HG02884 (cell line): Measurements from ENCODE around the gene BASP1.
A peak's percentile ranks its signal among the peaks of the same experiment; 100 is the strongest.
"Not testable (repeated sequence)": the region's sequence is repeated elsewhere in the genome, so short reads cannot be mapped to it uniquely, and the experiment has no call there.

ENCODE experiments used
- ATAC-seq: cut with Tn5 transposase; IDR thresholded peaks from one replicate; pipeline ENCODE4 v1.9.1; 2021; ENCODE audit warnings: mild to moderate bottlenecking, moderate library complexity; ENCODE audit not compliant: unreplicated experiment

The BASP1 gene

DNA sequence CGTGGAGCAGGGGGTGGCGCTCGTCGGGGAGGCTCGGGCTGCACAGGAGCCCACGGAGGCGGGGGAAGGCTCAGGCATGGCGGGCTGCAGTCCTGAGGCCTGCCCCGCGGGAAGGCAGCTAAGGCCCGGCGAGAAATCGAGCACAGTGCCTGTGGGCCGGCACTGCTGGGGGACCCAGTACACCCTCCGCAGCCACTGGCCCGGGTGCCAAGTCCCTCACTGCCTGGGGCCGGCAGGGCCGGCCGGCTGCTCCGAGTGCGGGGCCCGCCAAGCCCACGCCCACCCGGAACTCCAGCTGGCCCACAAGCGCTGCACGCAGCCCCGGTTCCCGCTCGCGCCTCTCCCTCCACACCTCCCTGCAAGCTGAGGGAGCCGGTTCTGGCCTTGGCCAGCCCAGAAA is 94.4 kb downstream of the BASP1 start:
- ATAC-seq: not testable (repeated sequence)

DNA sequence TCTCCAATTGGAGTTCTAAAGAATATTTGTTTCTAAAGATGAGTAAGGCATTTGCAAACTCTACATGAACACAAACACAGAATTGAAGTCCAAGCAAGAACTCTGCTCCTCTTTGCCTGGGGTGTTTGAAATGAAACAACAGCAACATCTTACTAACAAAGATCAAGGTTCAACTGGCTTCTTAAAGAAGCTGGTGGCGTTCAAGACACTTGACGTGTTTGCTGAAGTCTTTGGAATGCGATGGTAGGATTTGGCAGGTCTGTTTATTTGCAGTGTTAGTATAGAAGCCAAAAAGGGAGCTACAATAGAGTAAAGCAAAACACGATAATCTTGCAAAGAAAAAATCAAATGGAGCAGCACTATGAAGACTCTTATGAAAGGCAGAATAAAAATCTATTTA is 94.9 kb downstream of the BASP1 start:
- ATAC-seq: no peak

DNA sequence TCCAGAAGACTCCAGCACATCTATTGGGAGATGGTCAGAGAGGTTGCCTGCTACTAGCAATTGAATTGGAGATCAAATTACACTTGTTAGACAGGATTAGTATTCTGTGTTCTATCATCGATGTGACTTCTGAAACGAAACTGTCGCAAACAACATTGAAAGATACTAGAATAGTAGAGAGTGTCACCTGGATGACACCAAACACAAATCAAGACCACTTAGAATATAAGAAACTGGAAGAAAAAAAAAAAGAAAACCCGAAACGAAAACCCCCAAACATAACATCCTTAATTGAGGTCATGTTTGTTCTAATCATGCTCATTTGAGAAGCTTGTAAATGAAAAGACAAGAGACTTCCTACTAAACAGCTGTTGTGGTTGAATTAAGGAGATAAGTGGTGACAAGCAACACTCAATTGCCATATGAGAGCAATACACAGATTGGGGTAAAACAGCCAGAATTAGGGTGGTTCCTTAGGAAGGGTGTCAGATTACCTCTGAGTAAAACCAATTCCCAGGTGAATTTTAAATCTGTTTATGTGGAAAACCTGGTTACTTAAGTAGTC is 97.6 kb downstream of the BASP1 start:
- no peak for ATAC-seq

DNA sequence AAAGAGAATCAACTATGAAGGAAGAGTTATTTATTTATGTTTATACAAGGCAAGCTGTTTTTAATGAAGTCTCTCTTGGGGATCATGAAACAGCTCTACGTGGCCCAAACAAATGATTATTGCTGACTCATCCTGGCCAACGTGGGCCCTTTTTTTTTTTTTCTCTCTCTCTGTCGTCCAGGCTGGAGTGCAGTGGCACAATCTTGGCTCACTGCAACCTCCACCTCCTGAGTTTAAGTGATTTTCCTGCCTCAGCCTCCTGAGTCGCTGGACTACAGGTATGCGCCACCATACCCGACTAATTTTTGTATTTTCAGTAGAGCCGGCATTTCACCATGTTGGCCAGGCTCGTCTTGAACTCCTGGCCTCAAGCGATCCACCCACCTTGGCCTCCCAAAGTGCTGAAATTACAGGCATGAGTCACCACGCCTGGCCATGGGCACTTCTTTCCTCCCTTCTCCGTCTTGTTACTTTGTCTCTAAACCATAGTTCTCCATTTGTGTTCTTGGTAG is 98.3 kb downstream of the BASP1 start:
- no peak for ATAC-seq

DNA sequence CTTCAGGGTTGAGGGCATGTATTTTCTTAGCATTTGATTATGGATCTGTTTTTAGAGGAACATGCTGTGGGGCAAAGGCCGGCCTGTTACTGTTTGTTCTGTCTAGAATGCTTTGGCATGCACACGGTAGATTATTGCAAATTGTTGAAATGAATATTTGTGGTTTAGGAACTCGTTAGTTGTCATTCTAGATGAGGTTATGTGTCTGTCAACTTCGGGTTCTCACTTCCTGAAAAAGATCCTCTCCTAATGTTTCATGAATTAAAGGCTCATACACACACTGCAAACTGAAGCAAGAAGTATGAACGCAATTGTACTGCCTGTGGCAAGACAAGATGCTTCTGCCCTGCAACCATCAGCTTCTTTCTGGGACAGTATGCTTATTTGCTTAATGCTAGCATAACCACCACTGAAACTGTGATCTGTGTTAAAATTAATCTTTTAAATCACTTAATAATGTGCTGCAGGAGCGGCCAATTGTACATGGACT is 99.6 kb downstream of the BASP1 start:
- ATAC-seq: peak; percentile 69

DNA sequence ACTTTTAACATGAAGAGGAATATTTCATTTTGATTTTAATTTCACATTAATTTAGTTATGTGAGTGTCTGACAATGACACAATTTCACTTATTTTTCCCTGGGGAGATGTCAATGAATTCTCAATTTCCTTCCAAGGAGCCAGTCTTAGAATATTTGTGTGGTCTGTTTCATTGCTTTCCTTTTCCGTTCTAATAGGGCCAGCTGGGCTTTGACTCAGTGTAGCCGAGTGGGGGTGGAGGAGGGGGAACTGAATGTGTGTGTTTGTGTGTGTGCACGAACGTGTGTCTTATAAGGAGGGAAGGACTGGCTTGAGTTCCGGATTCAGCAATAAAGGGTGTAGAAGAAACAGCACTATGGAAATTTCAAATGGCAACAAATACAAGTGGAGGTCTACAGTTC is 100.0 kb downstream of the BASP1 start:
- peak; percentile 37 for ATAC-seq

DNA sequence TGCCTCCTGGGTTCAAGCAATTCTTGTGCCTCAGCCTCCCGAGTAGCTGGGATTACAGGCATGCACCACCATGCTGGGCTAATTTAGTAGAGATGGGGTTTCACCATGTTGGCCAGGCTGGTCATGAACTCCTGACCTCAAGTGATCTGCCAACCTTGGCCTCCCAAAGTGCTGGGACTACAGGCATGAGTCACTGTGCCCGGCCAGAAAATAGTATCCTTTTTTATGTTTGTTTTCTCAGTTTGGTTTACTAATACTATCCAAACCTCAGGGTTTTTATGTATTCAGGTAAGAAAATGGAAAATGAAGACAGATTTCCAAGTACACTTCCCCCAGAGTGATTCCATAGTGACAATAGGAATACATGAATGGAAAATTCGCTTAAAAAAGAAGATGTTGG is 101.7 kb downstream of the BASP1 start:
- ATAC-seq: not testable (repeated sequence)

DNA sequence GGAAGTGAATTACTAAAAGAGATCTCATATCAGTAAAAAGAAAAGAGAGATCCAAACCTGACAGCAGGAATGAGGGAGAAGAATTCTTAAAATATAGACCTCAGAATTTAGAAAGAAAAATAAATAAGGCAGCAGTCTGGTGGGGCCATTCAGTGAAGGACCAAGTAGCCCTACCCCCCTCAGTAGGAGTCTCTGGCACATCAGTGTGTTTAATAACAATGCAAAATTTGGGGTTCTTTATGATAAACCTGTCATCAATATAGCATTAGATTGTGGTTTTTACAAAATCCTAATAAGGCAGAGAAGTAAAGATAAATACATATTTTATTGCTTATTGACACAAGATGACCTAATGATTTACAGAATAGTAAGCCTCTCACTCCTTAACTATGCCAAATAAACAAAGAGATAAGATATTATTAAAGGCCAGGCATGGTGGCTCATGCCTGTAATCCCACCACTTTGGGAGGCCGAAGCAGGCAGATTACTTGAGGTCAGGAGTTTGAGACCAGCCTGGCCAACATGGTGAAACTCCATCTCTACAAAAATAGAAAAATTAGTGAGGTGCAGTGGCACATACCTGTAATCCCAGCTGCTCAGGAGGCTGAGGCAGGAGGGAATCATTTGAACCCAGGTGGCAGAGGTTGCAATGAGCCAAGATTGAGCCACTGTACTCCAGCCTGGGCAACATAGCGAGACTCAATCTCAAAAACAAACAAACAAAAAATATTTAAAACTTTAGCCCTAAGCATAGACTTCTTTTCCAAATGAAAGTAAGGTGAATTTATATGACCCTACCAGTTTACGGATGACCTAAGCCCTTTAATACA is 108.6 kb downstream of the BASP1 start:
- ATAC-seq: no peak
